Measurements from ENCODE around the gene PRSS27.

The PRSS27 gene

DNA sequence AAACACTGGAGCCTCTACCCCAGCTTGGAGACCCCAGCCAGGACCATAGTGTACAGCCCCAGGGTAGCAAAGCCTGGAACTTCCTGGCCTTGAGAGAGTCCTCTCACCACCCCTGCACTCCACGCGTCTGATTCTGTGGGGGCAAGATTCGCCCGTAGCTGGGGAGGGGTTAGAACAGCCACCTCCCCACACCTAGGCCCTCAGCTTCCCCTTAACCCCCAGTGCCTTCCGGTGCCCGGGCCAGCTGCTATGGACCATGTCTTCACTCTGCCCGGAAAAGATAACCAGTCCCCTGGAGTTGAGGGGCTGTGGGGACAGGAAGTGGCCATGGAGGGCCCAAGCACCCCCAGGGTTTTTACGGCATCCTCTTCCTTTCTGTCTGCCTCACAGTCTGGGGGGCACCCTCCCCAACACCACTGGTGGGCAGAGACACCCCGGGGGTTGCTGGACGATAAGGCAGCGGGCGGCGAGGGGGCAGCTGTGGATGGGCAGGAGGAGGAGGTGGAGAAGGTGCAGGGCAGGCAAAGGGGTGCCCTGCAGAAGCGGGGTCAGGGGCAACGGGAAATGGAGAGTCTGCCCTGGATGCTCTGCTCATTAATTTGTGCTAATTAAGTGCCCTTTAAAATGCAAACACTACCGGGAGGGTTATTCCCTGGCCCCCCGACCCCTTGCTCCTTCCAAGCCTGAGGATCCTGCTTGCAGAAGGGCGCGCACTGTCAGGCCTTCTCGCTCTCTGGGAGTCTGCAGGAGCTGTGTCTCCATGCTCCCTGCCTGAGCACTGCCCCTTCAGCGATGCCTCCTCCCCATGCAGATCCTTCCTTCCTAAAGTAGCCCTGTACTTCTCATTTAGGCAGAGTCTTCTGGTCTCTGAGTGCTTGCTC, 2.4 kb downstream of the PRSS27 start:
- TF ChIP-seq, protein P1, sequence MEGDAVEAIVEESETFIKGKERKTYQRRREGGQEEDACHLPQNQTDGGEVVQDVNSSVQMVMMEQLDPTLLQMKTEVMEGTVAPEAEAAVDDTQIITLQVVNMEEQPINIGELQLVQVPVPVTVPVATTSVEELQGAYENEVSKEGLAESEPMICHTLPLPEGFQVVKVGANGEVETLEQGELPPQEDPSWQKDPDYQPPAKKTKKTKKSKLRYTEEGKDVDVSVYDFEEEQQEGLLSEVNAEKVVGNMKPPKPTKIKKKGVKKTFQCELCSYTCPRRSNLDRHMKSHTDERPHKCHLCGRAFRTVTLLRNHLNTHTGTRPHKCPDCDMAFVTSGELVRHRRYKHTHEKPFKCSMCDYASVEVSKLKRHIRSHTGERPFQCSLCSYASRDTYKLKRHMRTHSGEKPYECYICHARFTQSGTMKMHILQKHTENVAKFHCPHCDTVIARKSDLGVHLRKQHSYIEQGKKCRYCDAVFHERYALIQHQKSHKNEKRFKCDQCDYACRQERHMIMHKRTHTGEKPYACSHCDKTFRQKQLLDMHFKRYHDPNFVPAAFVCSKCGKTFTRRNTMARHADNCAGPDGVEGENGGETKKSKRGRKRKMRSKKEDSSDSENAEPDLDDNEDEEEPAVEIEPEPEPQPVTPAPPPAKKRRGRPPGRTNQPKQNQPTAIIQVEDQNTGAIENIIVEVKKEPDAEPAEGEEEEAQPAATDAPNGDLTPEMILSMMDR (IDR thresholded peaks at IDR 0.05; ENCODE audit: low read depth, low read length, missing control alignments): no peak
- H3K4me3 ChIP-seq (ENCODE audit: low read depth, low read length): no peak overlapping the region
- no peak for DNase-seq (ENCODE audit: low read depth)

DNA sequence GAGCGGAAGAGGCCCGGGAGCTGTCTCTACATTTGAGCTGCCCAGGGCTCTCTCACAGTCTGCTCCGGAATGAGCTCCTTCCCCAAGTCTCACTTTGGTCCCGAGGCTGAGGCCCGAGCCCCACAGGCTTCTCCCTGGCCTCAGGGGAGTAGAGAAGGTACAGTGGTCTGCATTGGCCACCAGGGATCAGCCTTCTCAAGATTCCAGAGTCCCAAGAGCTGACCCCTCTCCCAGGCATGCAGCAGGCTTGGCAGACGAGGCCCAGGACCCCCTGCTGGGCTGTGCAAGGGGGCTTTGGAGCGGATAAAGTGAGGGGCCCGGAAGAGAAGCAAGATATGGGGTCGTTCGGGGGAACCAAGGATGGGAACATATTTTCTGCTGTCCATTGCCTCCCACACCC, 3.1 kb downstream of the PRSS27 start:
- TF ChIP-seq, protein P1 (IDR thresholded peaks at IDR 0.05; ENCODE audit: low read depth, low read length, missing control alignments): no peak
- H3K4me3 ChIP-seq (ENCODE audit: low read depth, low read length): no peak overlapping the region
- DNase-seq (ENCODE audit: low read depth): no peak

DNA sequence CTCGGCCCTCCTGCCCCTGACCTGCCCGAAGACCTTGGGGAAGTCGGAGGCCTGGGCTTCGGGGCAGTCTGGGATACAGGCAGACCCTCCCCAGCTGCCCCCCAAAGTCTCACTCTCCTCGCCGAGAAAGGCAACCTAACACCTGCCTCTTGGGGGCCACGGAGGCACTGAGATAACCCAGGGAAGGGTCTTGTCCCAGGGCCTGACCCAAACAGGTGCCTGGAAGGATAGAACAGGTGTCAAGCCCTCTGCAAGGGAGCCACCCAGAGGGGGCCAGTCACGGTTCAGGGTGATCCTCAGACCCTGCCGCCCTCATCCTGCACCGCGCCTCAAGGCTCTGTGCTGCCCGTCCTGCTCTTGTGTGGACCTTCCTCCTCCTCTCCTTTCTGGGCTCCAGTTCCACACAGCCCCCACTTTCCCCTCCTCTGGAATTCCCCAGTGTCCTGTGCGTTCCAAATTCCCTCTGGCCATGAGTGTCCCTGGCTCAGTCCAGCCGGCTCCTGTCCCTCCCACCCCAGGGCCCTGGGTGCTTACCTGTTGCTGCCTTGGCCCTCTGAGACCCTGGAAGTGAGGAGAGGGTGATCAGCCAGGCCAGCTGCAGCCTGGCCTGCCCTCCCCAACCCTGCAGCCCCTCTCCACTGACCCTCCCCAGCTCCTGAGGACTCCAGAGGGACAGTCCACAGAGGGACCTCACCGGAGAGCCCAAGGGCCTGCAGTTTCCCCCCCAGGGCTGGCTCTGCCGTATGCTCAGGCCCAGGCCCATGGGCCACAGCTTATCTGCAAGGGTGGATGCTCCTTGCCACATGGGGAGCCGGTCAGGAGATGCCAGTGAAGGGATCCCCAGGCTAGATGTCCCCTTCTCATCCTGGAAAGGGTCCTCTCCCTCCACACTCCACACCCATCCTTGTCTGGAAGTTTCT, 3.8 kb downstream of the PRSS27 start:
- DNase-seq (ENCODE audit: low read depth): no peak
- H3K4me3 ChIP-seq (ENCODE audit: low read depth, low read length): no peak overlapping the region
- TF ChIP-seq, protein P1 (IDR thresholded peaks at IDR 0.05; ENCODE audit: low read depth, low read length, missing control alignments): no peak

DNA sequence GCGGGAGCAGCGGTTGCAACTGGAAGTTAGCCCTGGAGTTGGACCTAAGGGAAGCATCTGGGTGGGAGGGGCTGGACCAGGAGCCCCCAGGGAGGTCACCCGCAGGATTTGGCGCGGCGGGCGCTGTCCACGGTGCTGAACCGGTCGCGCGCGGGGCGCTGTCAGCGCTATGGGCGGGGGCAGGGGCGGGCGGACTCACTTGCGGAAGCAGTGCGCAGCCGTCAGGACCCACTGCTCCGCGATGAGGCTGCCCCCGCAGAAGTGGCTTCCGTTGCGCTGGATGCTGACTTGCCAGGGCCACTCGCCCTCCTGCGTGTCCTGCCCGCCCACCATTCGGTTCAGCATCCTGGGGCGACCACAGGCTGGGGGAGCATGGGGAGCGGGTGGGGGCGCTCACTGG, 4.5 kb downstream of the PRSS27 start:
- no peak overlapping the region for H3K4me3 ChIP-seq (ENCODE audit: low read depth, low read length)
- no peak for DNase-seq (ENCODE audit: low read depth)
- TF ChIP-seq, protein P1 (IDR thresholded peaks at IDR 0.05; ENCODE audit: low read depth, low read length, missing control alignments): no peak

DNA sequence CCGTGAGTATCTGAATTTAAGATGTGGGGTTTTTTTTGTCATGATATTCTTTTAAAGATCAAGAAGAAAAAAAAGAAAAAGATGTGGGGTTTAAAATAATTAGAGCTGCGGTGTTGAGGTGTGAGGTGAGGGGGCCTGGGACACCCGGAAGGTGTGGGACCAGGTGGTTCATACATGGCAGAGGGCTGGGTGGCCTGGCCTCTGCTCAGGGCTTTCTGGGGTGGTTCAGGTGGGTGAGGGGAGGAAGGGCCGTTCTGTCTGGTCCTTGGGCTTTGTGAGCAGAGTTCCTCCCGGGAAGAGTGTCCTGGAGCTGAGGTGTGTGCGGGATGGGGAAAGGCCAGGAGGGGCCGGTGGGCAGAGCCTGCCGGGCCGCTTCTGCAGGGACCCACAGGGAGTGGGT, 5.0 kb downstream of the PRSS27 start:
- no peak overlapping the region for H3K4me3 ChIP-seq (ENCODE audit: low read depth, low read length)

DNA sequence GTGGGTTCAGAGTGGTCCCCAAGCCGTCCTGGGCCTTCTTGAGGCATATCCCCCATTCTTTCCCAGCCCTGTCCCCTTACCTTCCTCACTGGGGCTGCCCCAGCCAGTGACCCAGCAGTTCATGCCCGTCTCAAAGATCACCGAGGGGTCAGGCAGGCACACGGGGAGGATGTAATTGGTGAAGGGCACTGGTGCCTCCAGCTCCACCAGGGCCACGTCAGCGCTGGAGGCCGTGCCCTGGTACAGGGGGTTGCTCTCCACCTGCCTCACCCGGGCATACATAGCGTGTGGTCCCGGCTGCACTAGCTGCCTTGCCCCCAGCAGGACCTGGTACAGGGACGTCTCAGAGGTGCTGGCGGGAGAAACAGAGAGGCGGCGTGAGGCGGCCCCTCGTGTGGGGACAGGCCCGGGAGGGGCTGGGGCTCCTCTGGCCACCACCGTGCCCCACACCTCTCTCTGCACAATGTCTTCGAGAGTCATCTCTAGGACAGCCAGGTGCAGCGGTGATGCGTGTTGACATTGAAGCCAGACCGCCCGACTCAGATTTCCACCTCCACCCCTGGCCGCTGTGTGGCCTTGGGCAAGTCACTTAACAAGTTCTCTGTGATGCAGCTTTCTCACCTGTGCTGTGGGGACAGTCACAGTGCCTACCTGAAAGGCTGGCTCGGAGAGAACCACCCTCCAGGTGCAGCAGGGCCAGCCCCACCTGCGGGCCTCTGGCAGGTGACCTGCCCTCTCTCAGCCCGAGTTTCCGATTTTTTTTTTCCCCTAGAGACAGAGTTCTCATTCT, 5.8 kb downstream of the PRSS27 start:
- no peak overlapping the region for H3K4me3 ChIP-seq (ENCODE audit: low read depth, low read length)
- TF ChIP-seq, protein P1 (IDR thresholded peaks at IDR 0.05; ENCODE audit: low read depth, low read length, missing control alignments): no peak
- no peak for DNase-seq (ENCODE audit: low read depth)

More for the DNA sequence above, 5.0 kb downstream of the PRSS27 start:
- no peak for DNase-seq (ENCODE audit: low read depth)
- TF ChIP-seq, protein P1 (IDR thresholded peaks at IDR 0.05; ENCODE audit: low read depth, low read length, missing control alignments): no peak

Data from GM12864 (cell line).